Activated gamma-delta T cell treated with anti-CD3 and anti-CD28 coated beads, Interleukin-2, amount 50 U/mL, for 16 hours (primary cell): ENCODE data around the gene POU6F2.
"Not testable (repeated sequence)": the region's sequence is repeated elsewhere in the genome, so short reads cannot be mapped to it uniquely, and the experiment has no call there.

Experiments
- DNase-seq: peaks from one replicate; pipeline ENCODE4 v3.0.0-alpha.2; 2020; ENCODE audit warnings: low read depth

POU6F2 gene

GRCh38 chr7:38992203-38992602 is 14.5 kb downstream of the POU6F2 start:
- DNase-seq = no peak

- no peak for DNase-seq
Observed at GRCh38 chr7:39001595-39001994, 23.9 kb downstream of the POU6F2 start.

- no peak for DNase-seq
Observed at GRCh38 chr7:39002755-39003154, 25.0 kb downstream of the POU6F2 start.

- no peak for DNase-seq
Observed at GRCh38 chr7:39005036-39005435, 27.3 kb downstream of the POU6F2 start.

GRCh38 chr7:39005461-39005860 is 27.8 kb downstream of the POU6F2 start:
- no peak for DNase-seq

GRCh38 chr7:39013049-39013939 is 35.6 kb downstream of the POU6F2 start:
- DNase-seq = not testable (repeated sequence)

GRCh38 chr7:39016609-39017008 is 38.9 kb downstream of the POU6F2 start:
- no peak for DNase-seq

- no peak for DNase-seq
Observed at GRCh38 chr7:39017369-39017915, 39.7 kb downstream of the POU6F2 start.

GRCh38 chr7:39022796-39023195 is 45.1 kb downstream of the POU6F2 start:
- no peak for DNase-seq

GRCh38 chr7:39027491-39027890 is 49.8 kb downstream of the POU6F2 start:
- DNase-seq = no peak

- no peak for DNase-seq
Observed at GRCh38 chr7:39033885-39034624, 56.3 kb downstream of the POU6F2 start.

- DNase-seq = no peak
Observed at GRCh38 chr7:39035156-39035555, 57.4 kb downstream of the POU6F2 start.

- DNase-seq = no peak
Observed at GRCh38 chr7:39035903-39036302, 58.2 kb downstream of the POU6F2 start.

- DNase-seq = no peak
Observed at GRCh38 chr7:39042670-39043069, 65.0 kb downstream of the POU6F2 start.

GRCh38 chr7:39043531-39043930 is 65.8 kb downstream of the POU6F2 start:
- DNase-seq = no peak

- DNase-seq = no peak
Observed at GRCh38 chr7:39044489-39044888, 66.8 kb downstream of the POU6F2 start.

GRCh38 chr7:39045231-39045630 is 67.5 kb downstream of the POU6F2 start:
- DNase-seq = no peak

- DNase-seq = no peak
Observed at GRCh38 chr7:39051279-39051678, 73.6 kb downstream of the POU6F2 start.

- no peak for DNase-seq
Observed at GRCh38 chr7:39051707-39052106, 74.0 kb downstream of the POU6F2 start.

GRCh38 chr7:39054731-39055130 is 77.0 kb downstream of the POU6F2 start:
- no peak for DNase-seq

GRCh38 chr7:39056153-39056552 is 78.4 kb downstream of the POU6F2 start:
- DNase-seq = no peak

- DNase-seq = no peak
Observed at GRCh38 chr7:39062811-39063210, 85.1 kb downstream of the POU6F2 start.

GRCh38 chr7:39069031-39069430 is 91.3 kb downstream of the POU6F2 start:
- DNase-seq = no peak
